Heart right ventricle (tissue), 16 donors: ENCODE results near the gene PRICKLE1. TPM values are rescaled to one million over a fixed set of nuclear protein-coding genes. Genes with fewer than 3 reads are reported as not detected.

Experiments
- ATAC-seq, 8 donors: fragments of 200-7000 bp; cut with Tn5 transposase; one replicate each; pipeline ENCODE4 v1.9.1; 2020; ENCODE audit warnings: mild to moderate bottlenecking in 8 of 8, moderate library complexity in 8 of 8, moderate number of reproducible peaks in 1 of 8
- DNase-seq, 2 donors: peaks; one replicate each; pipeline ENCODE4 v3.0.0-alpha.2; 2020
- H3K27ac ChIP-seq, 10 donors: fragments of 200-600 bp; sonication (generic) in 2 of 10; one replicate each; pipeline versions ENCODE4 v1.5.0 to v1.8.0; 2020 to 2022; ENCODE audit warnings: mild to moderate bottlenecking in 3 of 10
- H3K27me3 ChIP-seq, 7 donors: fragments of 200-600 bp; one replicate each; pipeline ENCODE4 v1.8.0; 2021 to 2022; ENCODE audit warnings: mild to moderate bottlenecking in 2 of 7
- H3K36me3 ChIP-seq, 9 donors: fragments of 200-600 bp; sonication (generic) in 1 of 9; one replicate each; pipeline versions ENCODE4 v1.5.0 to v1.8.0; 2020 to 2022; ENCODE audit warnings: mild to moderate bottlenecking in 2 of 9
- H3K4me1 ChIP-seq, 9 donors: fragments of 200-600 bp; sonication (generic) in 1 of 9; one replicate each; pipeline versions ENCODE4 v1.5.0 to v1.8.0; 2020 to 2022; ENCODE audit warnings: mild to moderate bottlenecking in 4 of 9
- H3K4me3 ChIP-seq, 10 donors: fragments of 200-600 bp; sonication (generic) in 2 of 10; one replicate each; pipeline versions ENCODE4 v1.5.0 to v1.8.0; 2020 to 2022; ENCODE audit warnings: mild to moderate bottlenecking in 7 of 10, moderate library complexity in 2 of 10
- H3K9me3 ChIP-seq, 11 donors: fragments of 200-600 bp in 10 of 11; sonication (generic) in 2 of 11; one replicate each; pipeline versions ENCODE4 v1.5.0 to v1.8.0; 2013 to 2022; ENCODE audit warnings: mild to moderate bottlenecking in 2 of 11, control low read depth in 1 of 11, moderate library complexity in 1 of 11
- CTCF ChIP-seq, 9 donors: fragments of 200-600 bp; sonication (generic) in 2 of 9; IDR thresholded peaks; one replicate each; pipeline versions ENCODE4 v1.5.0 to v1.8.0; 2021 to 2022; ENCODE audit warnings: antibody characterized with exemption in 9 of 9, mild to moderate bottlenecking in 5 of 9, moderate library complexity in 1 of 9
- WGBS, 2 donors: extraction: QIAGEN DNeasy Blood & Tissue Kit; methylation state at CpG; one replicate each; pipeline ENCODE4 v1.1.7; 2013; ENCODE audit warnings: inconsistent platforms in 1 of 2; 5-methylcytosine and 5-hydroxymethylcytosine counted together
- intact Hi-C, 10 donors: fragments of 100-400 bp; cut with DNase I; formaldehyde crosslinking; loops; one replicate each; pipeline versions ENCODE4 v1.11.1 to v1.14.2; 2022
- polyA plus RNA-seq, 2 donors: library from polyadenylated mRNA; stranded (reverse); fragments of 200-250 nt; gene quantifications; one replicate each; pipeline ENCODE4 v1.2.3, GENCODE V29; 2013
- total RNA-seq, 10 donors: library from RNA; stranded (reverse); fragmentation: NEBNext Ultra II Directional in 3 of 10; extraction: Animal tissue kit (Norgen Biotek cat#: 25700) in 3 of 10; gene quantifications; one replicate each; pipeline versions ENCODE4 v1.2.1 to v1.2.4, GENCODE V29; 2021 to 2023
- donor health status: Arrhythmogenic right ventricular cardiomyopathy.
- donor health status: ischemic (EF 13 %, LVEDD 7.1; RV severe dilation, severe dysfunction).
- donor health status: healthy with polysubstance abuse.
- donor health status: DM: no; HTN: yes; CAD: no.
- donor health status: DM: no; HTN: no; CAD: no.
- donor health status: ischemic (EF 25% LVEDD 6.9; RV normal size, moderate dysfunction).
- donor health status: ischemic (EF 25% LVEDD 5.7; RV mildly dilated, moderate dysfunction).
- donor health status: healthy.
- donor health status: DM: yes; HTN: yes; CAD: no.
- donor health status: Ischemic cardiomyopathy.
- donor health status: ischemic (EF 35%, LVEDD 5.7; RV mildly dilated, moderate dysfunction).
- donor health status: nonischemic (EF 11% LVEDD 7.7; RV severe dilation, severe dysfunction).
- donor health status: DM: yes; HTN: yes; CAD: no.
- donor health status: PGD.
- donor health status: ischemic (EF 29% LVEDD 5.4; RV normal size, mild dysfunction).
- donor health status: nonischemic (EF 23%, LVEDD 6.1; RV moderate dilation, normal function).

The PRICKLE1 gene
- total and polyA plus RNA-seq, 12 donors = 2.9 to 36.9 (median 17.8) TPM

- no peak for DNase-seq
- H3K27ac ChIP-seq = no peak overlapping the region
- H3K4me1 ChIP-seq = peaks cover 0 to 8% (median 0%) of the 10 kb centered on the region in 9 donors
- H3K27me3 ChIP-seq = no peaks in the 10 kb centered on the region
- TF ChIP-seq CTCF (IDR thresholded peaks at IDR 0.05) = no peak
- no peak overlapping the region for H3K4me3 ChIP-seq
- intact Hi-C loops = no loop called here
- H3K36me3 ChIP-seq = peaks cover 0 to 76% (median 20%) of the 10 kb centered on the region in 9 donors
- WGBS, 2 donors = 88 to 91% methylated on average over 8 of the region's 8 CpGs
- H3K9me3 ChIP-seq = peaks cover 0 to 22% (median 0%) of the 10 kb centered on the region in 11 donors
- ATAC-seq = no peak
Measured at GRCh38 chr12:42442888-42443287, 146.7 kb downstream of the PRICKLE1 start.

GRCh38 chr12:42442311-42442759, 147.2 kb downstream of the PRICKLE1 start:
- intact Hi-C loops = no loop called here
- H3K27ac ChIP-seq = no peak overlapping the region
- WGBS, 2 donors = 90 to 92% methylated on average over 19 of the region's 19 CpGs
- H3K4me1 ChIP-seq = peaks cover 0 to 7% (median 0%) of the 10 kb centered on the region in 9 donors
- TF ChIP-seq CTCF (IDR thresholded peaks at IDR 0.05) = no peak
- no peak for DNase-seq
- H3K4me3 ChIP-seq = no peak overlapping the region
- peaks cover 0 to 74% (median 20%) of the 10 kb centered on the region in 9 donors for H3K36me3 ChIP-seq
- ATAC-seq = no peak
- H3K27me3 ChIP-seq = no peaks in the 10 kb centered on the region
- H3K9me3 ChIP-seq = peaks cover 0 to 22% (median 0%) of the 10 kb centered on the region in 11 donors

GRCh38 chr12:42440608-42441007, 148.9 kb downstream of the PRICKLE1 start:
- 97 to 98% methylated on average over 11 of the region's 11 CpGs for WGBS, 2 donors
- peaks cover 0 to 57% (median 16%) of the 10 kb centered on the region in 9 donors for H3K36me3 ChIP-seq
- intact Hi-C loops = no loop called here
- DNase-seq (no peak), ATAC-seq (no peak)
- TF ChIP-seq CTCF (IDR thresholded peaks at IDR 0.05) = no peak
- no peak overlapping the region for H3K4me3 ChIP-seq
- H3K27me3 ChIP-seq = no peaks in the 10 kb centered on the region
- H3K27ac ChIP-seq = no peak overlapping the region
- H3K4me1 ChIP-seq = no peaks in the 10 kb centered on the region
- H3K9me3 ChIP-seq = peaks cover 0 to 22% (median 0%) of the 10 kb centered on the region in 11 donors

- ATAC-seq (no peak), DNase-seq (no peak)
- Histone ChIP-seq H3K36me3 (peaks cover 0 to 21% (median 0%) of the 10 kb centered on the region in 9 donors), H3K4me1 (no peaks in the 10 kb centered on the region), H3K27ac (no peak overlapping the region), H3K4me3 (no peak overlapping the region), H3K27me3 (no peaks in the 10 kb centered on the region), H3K9me3 (no peaks in the 10 kb centered on the region)
- intact Hi-C loops = no loop called here
- 95% methylated on average over 5 of the region's 5 CpGs for WGBS, 2 donors
- no peak for TF ChIP-seq CTCF (IDR thresholded peaks at IDR 0.05)
Measured at GRCh38 chr12:42432517-42433140, 156.9 kb downstream of the PRICKLE1 start.
